Measurements from ENCODE around the gene TMEM151A. TPM values are rescaled to one million over a fixed set of nuclear protein-coding genes. Genes with fewer than 3 reads are reported as not detected.

Gene TMEM151A
- total and polyA plus RNA-seq, 7 donors = 0.27 to 0.36 (median 0.36) TPM; not detected in 4

DNA sequence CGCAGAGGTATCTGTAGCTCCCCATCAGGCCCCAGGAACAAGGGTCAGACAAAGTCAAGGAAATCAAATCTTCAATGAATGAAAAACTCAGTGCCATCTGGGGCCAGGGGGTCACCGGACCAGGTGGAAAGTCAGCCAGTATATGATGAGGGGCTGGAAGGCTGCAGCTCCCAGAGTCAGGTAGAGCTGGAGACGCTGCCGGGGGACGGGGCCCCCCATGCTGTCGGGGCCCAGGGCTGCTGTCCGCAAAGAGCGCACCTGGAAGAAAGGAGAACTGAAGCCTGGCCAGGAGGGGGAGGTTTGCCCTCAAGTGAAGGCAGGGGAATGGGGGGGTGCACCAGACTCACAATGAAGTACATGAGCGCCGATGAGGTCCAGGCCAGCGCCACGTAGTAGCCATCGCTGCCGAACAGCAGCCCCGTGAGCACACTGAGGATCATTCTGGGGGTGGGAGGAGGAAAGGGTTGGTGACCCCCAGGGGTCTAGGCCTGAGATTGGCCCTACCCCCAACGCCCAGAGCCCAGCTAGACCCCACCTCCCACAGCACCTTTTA, 7.1 kb upstream of the TMEM151A start:
- TF ChIP-seq, protein P1, sequence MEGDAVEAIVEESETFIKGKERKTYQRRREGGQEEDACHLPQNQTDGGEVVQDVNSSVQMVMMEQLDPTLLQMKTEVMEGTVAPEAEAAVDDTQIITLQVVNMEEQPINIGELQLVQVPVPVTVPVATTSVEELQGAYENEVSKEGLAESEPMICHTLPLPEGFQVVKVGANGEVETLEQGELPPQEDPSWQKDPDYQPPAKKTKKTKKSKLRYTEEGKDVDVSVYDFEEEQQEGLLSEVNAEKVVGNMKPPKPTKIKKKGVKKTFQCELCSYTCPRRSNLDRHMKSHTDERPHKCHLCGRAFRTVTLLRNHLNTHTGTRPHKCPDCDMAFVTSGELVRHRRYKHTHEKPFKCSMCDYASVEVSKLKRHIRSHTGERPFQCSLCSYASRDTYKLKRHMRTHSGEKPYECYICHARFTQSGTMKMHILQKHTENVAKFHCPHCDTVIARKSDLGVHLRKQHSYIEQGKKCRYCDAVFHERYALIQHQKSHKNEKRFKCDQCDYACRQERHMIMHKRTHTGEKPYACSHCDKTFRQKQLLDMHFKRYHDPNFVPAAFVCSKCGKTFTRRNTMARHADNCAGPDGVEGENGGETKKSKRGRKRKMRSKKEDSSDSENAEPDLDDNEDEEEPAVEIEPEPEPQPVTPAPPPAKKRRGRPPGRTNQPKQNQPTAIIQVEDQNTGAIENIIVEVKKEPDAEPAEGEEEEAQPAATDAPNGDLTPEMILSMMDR (IDR thresholded peaks at IDR 0.05) = no peak
- TF ChIP-seq POLR2A (IDR thresholded peaks at IDR 0.05) = no peak
- no peak for TF ChIP-seq EP300 (IDR thresholded peaks at IDR 0.05)
- no peak for TF ChIP-seq POLR2AphosphoS5 (IDR thresholded peaks at IDR 0.05)
- 94 to 96% methylated on average over 16 of the region's 16 CpGs for WGBS, 2 donors
- Histone ChIP-seq H3K27ac (no peak overlapping the region), H3K9me3 (no peaks in the 10 kb centered on the region), H3K4me3 (no peak overlapping the region), H3K36me3 (peaks cover 0 to 8% (median 0%) of the 10 kb centered on the region in 4 donors), H3K4me1 (peaks cover 0 to 42% (median 28%) of the 10 kb centered on the region in 4 donors), H3K27me3 (no peaks in the 10 kb centered on the region)
- intact Hi-C loops (cut with DNase I) = no loop called here
- DNase-seq = no peak

GRCh38 chr11:66285250-66285947, 6.3 kb upstream of the TMEM151A start:
- DNase-seq = no peak
- intact Hi-C loops (cut with DNase I) = no loop called here
- H3K27me3 ChIP-seq = no peaks in the 10 kb centered on the region
- peaks cover 0 to 8% (median 0%) of the 10 kb centered on the region in 4 donors for H3K36me3 ChIP-seq
- TF ChIP-seq, protein P1 (IDR thresholded peaks at IDR 0.05) = no peak
- no peak overlapping the region for H3K27ac ChIP-seq
- H3K9me3 ChIP-seq = no peaks in the 10 kb centered on the region
- peaks cover 0 to 47% (median 35%) of the 10 kb centered on the region in 4 donors for H3K4me1 ChIP-seq
- no peak overlapping the region for H3K4me3 ChIP-seq
- 94% methylated on average over 13 of the region's 13 CpGs for WGBS, 2 donors

- peaks cover 0 to 8% (median 0%) of the 10 kb centered on the region in 4 donors for H3K36me3 ChIP-seq
- no peaks in the 10 kb centered on the region for H3K9me3 ChIP-seq
- TF ChIP-seq POLR2AphosphoS5 (IDR thresholded peaks at IDR 0.05) = no peak
- TF ChIP-seq, protein P1 (IDR thresholded peaks at IDR 0.05) = no peak
- TF ChIP-seq EP300 (IDR thresholded peaks at IDR 0.05) = no peak
- no peak for TF ChIP-seq POLR2A (IDR thresholded peaks at IDR 0.05)
- intact Hi-C loops (cut with DNase I) = no loop called here
- H3K27ac ChIP-seq = no peak overlapping the region
- no peak overlapping the region for H3K4me3 ChIP-seq
- 88 to 94% methylated on average over 5 of the region's 5 CpGs for WGBS, 2 donors
- H3K27me3 ChIP-seq = peaks cover 6 to 7% (median 7%) of the 10 kb centered on the region in 3 donors
- peaks cover 0 to 47% (median 39%) of the 10 kb centered on the region in 4 donors for H3K4me1 ChIP-seq
- no peak for DNase-seq
Observed at GRCh38 chr11:66286699-66287098, 5.0 kb upstream of the TMEM151A start.

GRCh38 chr11:66287211-66287888, 4.3 kb upstream of the TMEM151A start:
- intact Hi-C loops (cut with DNase I) = no loop called here
- Histone ChIP-seq H3K27me3 (peaks cover 13 to 14% (median 13%) of the 10 kb centered on the region in 3 donors), H3K9me3 (no peaks in the 10 kb centered on the region), H3K36me3 (peaks cover 0 to 8% (median 0%) of the 10 kb centered on the region in 4 donors), H3K27ac (no peak overlapping the region), H3K4me1 (peaks cover 0 to 48% (median 40%) of the 10 kb centered on the region in 4 donors), H3K4me3 (no peak overlapping the region)
- TF ChIP-seq, protein P1 (IDR thresholded peaks at IDR 0.05) = no peak
- TF ChIP-seq POLR2A (IDR thresholded peaks at IDR 0.05) = no peak
- DNase-seq = no peak
- WGBS, 2 donors = 77 to 84% methylated on average over 10 of the region's 10 CpGs
